Sigmoid colon (tissue), 4 donors: ENCODE measurements around the gene ACSL4.

Experiments
- EP300 ChIP-seq, 4 donors: sonication (generic); formaldehyde crosslinking; IDR thresholded peaks; one replicate each; pipeline ENCODE4 v1.6.1; 2017; ENCODE audit warnings: antibody characterized with exemption in 4 of 4
- POLR2A ChIP-seq, 2 donors: fragments of 450-650 bp; IDR thresholded peaks; one replicate each; pipeline ENCODE4 v1.6.1; 2016; ENCODE audit warnings: antibody characterized with exemption in 2 of 2, mild to moderate bottlenecking in 2 of 2, moderate library complexity in 2 of 2
- POLR2AphosphoS5 ChIP-seq, 4 donors: sonication (generic); formaldehyde crosslinking; IDR thresholded peaks; one replicate each; pipeline ENCODE4 v1.6.1; 2017; ENCODE audit warnings: antibody characterized with exemption in 4 of 4
- TF ChIP-seq, protein P1 (sequence below), 4 experiments: fragments of 450-650 bp in 3 of 4; fragments of 200-600 bp in 1 of 4; IDR thresholded peaks; one replicate each; pipeline ENCODE4 v1.5.1; 2016 to 2019; ENCODE audit warnings: antibody characterized with exemption in 4 of 4, mild to moderate bottlenecking in 3 of 4, moderate library complexity in 2 of 4

DNA sequence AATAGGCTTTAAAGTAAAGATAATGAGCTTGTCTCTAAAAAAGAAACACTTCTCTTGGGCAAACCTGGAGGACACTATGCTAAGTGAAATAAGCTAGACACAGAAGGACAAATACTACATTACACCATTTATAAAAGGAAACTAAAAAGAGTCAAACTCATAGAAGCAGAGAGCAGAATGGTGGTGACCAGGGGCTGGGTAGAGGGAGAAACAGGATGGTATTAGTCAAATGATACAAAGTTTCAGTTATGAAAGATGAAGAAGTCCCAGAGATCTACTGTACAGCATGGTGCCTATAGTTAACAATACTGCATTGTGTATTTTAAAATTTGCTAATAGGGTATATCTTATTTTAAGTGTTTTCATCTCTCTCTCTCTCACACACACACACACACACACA, 28.5 kb downstream of the ACSL4 start:
- TF ChIP-seq POLR2A (IDR thresholded peaks at IDR 0.05) = no peak
- no peak for TF ChIP-seq EP300 (IDR thresholded peaks at IDR 0.05)
- no peak for TF ChIP-seq POLR2AphosphoS5 (IDR thresholded peaks at IDR 0.05)
- TF ChIP-seq, protein P1, sequence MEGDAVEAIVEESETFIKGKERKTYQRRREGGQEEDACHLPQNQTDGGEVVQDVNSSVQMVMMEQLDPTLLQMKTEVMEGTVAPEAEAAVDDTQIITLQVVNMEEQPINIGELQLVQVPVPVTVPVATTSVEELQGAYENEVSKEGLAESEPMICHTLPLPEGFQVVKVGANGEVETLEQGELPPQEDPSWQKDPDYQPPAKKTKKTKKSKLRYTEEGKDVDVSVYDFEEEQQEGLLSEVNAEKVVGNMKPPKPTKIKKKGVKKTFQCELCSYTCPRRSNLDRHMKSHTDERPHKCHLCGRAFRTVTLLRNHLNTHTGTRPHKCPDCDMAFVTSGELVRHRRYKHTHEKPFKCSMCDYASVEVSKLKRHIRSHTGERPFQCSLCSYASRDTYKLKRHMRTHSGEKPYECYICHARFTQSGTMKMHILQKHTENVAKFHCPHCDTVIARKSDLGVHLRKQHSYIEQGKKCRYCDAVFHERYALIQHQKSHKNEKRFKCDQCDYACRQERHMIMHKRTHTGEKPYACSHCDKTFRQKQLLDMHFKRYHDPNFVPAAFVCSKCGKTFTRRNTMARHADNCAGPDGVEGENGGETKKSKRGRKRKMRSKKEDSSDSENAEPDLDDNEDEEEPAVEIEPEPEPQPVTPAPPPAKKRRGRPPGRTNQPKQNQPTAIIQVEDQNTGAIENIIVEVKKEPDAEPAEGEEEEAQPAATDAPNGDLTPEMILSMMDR (IDR thresholded peaks at IDR 0.05) = no peak
